MCF 10A (cell line): ENCODE results near the gene CFD. TPM values are rescaled to one million over a fixed set of nuclear protein-coding genes. Genes with fewer than 3 reads are reported as not detected.

Source experiments
- BruUV-seq: library from RNA; stranded (reverse); fragments of 400-500 nt; replicated peaks from 2 replicates; lab custom pipeline; 2021; lab: Mats Ljungman, UMichigan
- CTCF ChIA-PET: fragments of 300-600 bp; sonication (Branson Sonifier 250); formaldehyde crosslinking; extraction: SDS; loops from one replicate; lab custom pipeline; 2021; ENCODE audit warnings: antibody characterized with exemption, inconsistent platforms; lab: Yijun Ruan, JAX
- POLR2A ChIA-PET: fragments of 300-600, 350-650 bp; sonication (Branson Sonifier 250); formaldehyde crosslinking; extraction: SDS; loops from one replicate; lab custom pipeline; 2020; ENCODE audit warnings: antibody characterized with exemption, inconsistent platforms; lab: Yijun Ruan, JAX
- DNase-seq: peaks from one replicate; pipeline ENCODE4 v3.0.0-alpha.2; 2018; ENCODE audit not compliant: unreplicated experiment
- H3K27ac Mint-ChIP-seq: one replicate; pipeline ENCODE4 v1.8.0; 2022; ENCODE audit warnings: mild to moderate bottlenecking, low read depth, mixed read lengths; ENCODE audit not compliant: unreplicated experiment
- H3K27me3 Mint-ChIP-seq: one replicate; pipeline ENCODE4 v1.8.0; 2022; ENCODE audit warnings: mixed read lengths; ENCODE audit not compliant: insufficient read depth, unreplicated experiment
- H3K36me3 Mint-ChIP-seq: one replicate; pipeline ENCODE4 v1.8.0; 2022; ENCODE audit warnings: mild to moderate bottlenecking, moderate library complexity, mixed read lengths; ENCODE audit not compliant: insufficient read depth, unreplicated experiment
- H3K4me1 Mint-ChIP-seq: one replicate; pipeline ENCODE4 v1.8.0; 2022; ENCODE audit warnings: mixed read lengths; ENCODE audit not compliant: insufficient read depth, unreplicated experiment
- H3K4me3 Mint-ChIP-seq: one replicate; pipeline ENCODE4 v1.8.0; 2022; ENCODE audit warnings: mild to moderate bottlenecking, moderate library complexity, mixed read lengths; ENCODE audit not compliant: unreplicated experiment
- H3K9me3 Mint-ChIP-seq: one replicate; pipeline ENCODE4 v1.8.0; 2022; ENCODE audit warnings: mixed read lengths; ENCODE audit not compliant: unreplicated experiment
- CTCF ChIP-seq: fragments of 200-600 bp; IDR thresholded peaks from one replicate; pipeline ENCODE4 v1.8.0; 2022; ENCODE audit warnings: antibody characterized with exemption, mild to moderate bottlenecking; ENCODE audit not compliant: unreplicated experiment
- intact Hi-C: fragments of 100-400 bp; cut with micrococcal nuclease; formaldehyde crosslinking; loops from 2 replicates; pipeline ENCODE4 v1.14.1; 2022
- microRNA-seq: library from miRNA; unstranded; fragments of <30 nt; microRNA quantifications from one replicate; pipeline ENCODE4 v1.2.0, GENCODE V29; 2022
- total RNA-seq: library from RNA; stranded (reverse); gene quantifications from 2 replicates; pipeline ENCODE4 v1.2.3, GENCODE V29; 2022

The CFD gene
- total RNA-seq, 1 experiment from 2014 or later: 1.1 TPM

DNA sequence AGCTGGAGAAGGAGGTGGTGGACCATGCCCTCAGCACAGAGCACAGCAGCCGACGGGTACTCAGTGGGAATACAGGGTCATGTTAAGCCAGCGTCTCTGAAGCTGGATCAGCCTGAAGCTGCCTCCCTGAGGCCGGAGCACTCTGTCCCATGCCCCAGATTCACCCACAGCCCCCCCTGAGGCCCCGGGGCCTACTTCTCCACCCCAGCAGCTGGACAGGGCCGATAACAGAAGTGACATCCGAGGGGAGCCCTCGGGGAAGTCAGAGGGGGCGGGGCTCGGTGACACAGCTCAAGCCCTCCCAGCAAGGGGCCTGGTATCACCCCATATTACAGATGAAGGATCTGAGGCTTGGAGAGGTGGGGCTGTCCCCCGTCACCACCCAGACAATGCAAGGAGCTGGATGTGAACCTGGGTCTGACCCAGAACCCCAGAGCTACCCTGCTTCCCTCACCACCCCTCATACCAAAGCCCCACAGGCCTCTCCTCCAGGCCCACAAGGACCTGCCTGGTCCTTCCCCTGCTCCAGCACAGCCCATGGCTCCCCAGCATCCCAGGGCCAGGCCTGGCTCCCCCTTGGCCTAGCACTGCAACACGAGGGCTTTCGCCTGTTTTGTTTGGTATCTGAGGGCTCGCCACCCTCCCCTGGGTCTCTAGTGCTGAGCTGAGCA, 47.9 kb downstream of the CFD start:
- intact Hi-C loops: no loop called here
- no peak for DNase-seq
- ChIA-PET POLR2A (interaction anchor here (3.3 kb wide), 1 partner anchor 14 kb away, joined by 14 read pairs; the partner anchor contains the start of genes MED16 and RNU6-9), CTCF (interaction anchor here (0.8 kb wide), 1 partner anchor 12 kb away, joined by 3 read pairs; no protein-coding TSS in a partner anchor)
- Mint-ChIP-seq H3K9me3 (no peaks in the 10 kb centered on the region), H3K27me3 (no peaks in the 10 kb centered on the region), H3K36me3 (peaks cover 26% of the 10 kb centered on the region), H3K27ac (no peak overlapping the region), H3K4me3 (no peak overlapping the region), H3K4me1 (peaks cover 9% of the 10 kb centered on the region)
- no peak for TF ChIP-seq CTCF
- BruUV-seq: no TSS peak

GRCh38 chr19:911197-912033, 52.0 kb downstream of the CFD start:
- TF ChIP-seq CTCF: no peak
- POLR2A ChIA-PET: interaction anchor here (0.6 to 0.7 kb wide), 2 partner anchors 34 to 115 kb away, joined by 3 read pairs; partner anchors contain the start of gene CNN2
- intact Hi-C loops: loop anchor here (5.0 kb wide), 1 partner anchor 39 kb away; no protein-coding TSS in a partner anchor
- no peaks in the 10 kb centered on the region for H3K9me3 Mint-ChIP-seq
- no peak overlapping the region for H3K27ac Mint-ChIP-seq
- no TSS peak for BruUV-seq
- DNase-seq: no peak
- CTCF ChIA-PET: no interaction called here
- H3K36me3 Mint-ChIP-seq: peaks cover 15% of the 10 kb centered on the region
- H3K4me1 Mint-ChIP-seq: peaks cover 9% of the 10 kb centered on the region
- H3K27me3 Mint-ChIP-seq: no peaks in the 10 kb centered on the region
- H3K4me3 Mint-ChIP-seq: peak overlapping the region; percentile 71

- Mint-ChIP-seq H3K4me3 (peak overlapping the region; percentile 71), H3K27ac (peak overlapping the region; percentile 85), H3K36me3 (peaks cover 15% of the 10 kb centered on the region), H3K9me3 (no peaks in the 10 kb centered on the region), H3K27me3 (no peaks in the 10 kb centered on the region), H3K4me1 (peaks cover 9% of the 10 kb centered on the region)
- intact Hi-C loops: loop anchor here (5.0 kb wide), 1 partner anchor 40 kb away; no protein-coding TSS in a partner anchor
- no peak for TF ChIP-seq CTCF
- DNase-seq: peak; percentile 45
- no TSS peak for BruUV-seq
- ChIA-PET POLR2A (interaction anchor here (0.6 to 1.2 kb wide), 3 partner anchors 19 to 76 kb away, joined by 3 read pairs; partner anchors contain the start of genes MED16 and RNU6-9), CTCF (no interaction called here)
These were observed 53.0 kb downstream of the CFD start for GRCh38 chr19:912181-913079.

Small RNAs within 50 kb of the gene (microRNA-seq; reads per million reads assigned to microRNA genes)
- gene MIR3187: 33.2 reads per million, percentile 65 among the genes with 10 or more reads in this experiment

Other genes with a start within 250 kb of the CFD start
- 36.9 and 40.9 TPM in 2 replicates for gene POLRMT, start 226.1 kb upstream of the CFD start, total RNA-seq
- not detected in 2 replicates for gene FGF22, start 219.8 kb upstream of the CFD start, total RNA-seq
- gene RNF126, start 196.4 kb upstream of the CFD start, total RNA-seq: 53.9 and 68.0 TPM in 2 replicates
- 172 and 183 TPM in 2 replicates for gene FSTL3, start 183.3 kb upstream of the CFD start, total RNA-seq
- gene PRSS57, start 164.2 kb upstream of the CFD start, total RNA-seq: not detected in 2 replicates
- gene PALM, start 150.7 kb upstream of the CFD start, total RNA-seq: 0.44 TPM in 1 of 2 replicates, not detected in the other
- gene MISP, start 108.6 kb upstream of the CFD start, total RNA-seq: 33.7 and 35.0 TPM in 2 replicates
- gene PTBP1, start 62.2 kb upstream of the CFD start, total RNA-seq: 348 and 431 TPM in 2 replicates
- not detected in 2 replicates for gene PLPPR3, start 37.7 kb upstream of the CFD start, total RNA-seq
- gene AZU1, start 31.8 kb upstream of the CFD start, total RNA-seq: not detected in 2 replicates
- not detected in 2 replicates for gene PRTN3, start 18.7 kb upstream of the CFD start, total RNA-seq
- not detected in 2 replicates for gene ELANE, start 7.4 kb upstream of the CFD start, total RNA-seq
- 52.7 and 61.0 TPM in 2 replicates for gene MED16, start 33.5 kb downstream of the CFD start, total RNA-seq
- gene RNU6-9, start 33.8 kb downstream of the CFD start, total RNA-seq: not detected in 2 replicates
- 65.7 and 73.6 TPM in 2 replicates for gene R3HDM4, start 53.6 kb downstream of the CFD start, total RNA-seq
- gene KISS1R, start 57.7 kb downstream of the CFD start, total RNA-seq: not detected in 2 replicates
- 10.2 and 13.1 TPM in 2 replicates for gene ARID3A, start 66.4 kb downstream of the CFD start, total RNA-seq
- gene WDR18, start 124.7 kb downstream of the CFD start, total RNA-seq: 81.9 and 96.7 TPM in 2 replicates
- not detected in 2 replicates for gene GRIN3B, start 140.8 kb downstream of the CFD start, total RNA-seq
- gene TMEM259, start 161.5 kb downstream of the CFD start, total RNA-seq: 130 and 146 TPM in 2 replicates
- gene RNU6-2, start 161.9 kb downstream of the CFD start, total RNA-seq: not detected in 2 replicates
- 112 and 166 TPM in 2 replicates for gene CNN2, start 166.9 kb downstream of the CFD start, total RNA-seq
- 10.3 and 18.2 TPM in 2 replicates for gene ABCA7, start 180.4 kb downstream of the CFD start, total RNA-seq
- 11.9 and 15.3 TPM in 2 replicates for gene ARHGAP45, start 207.5 kb downstream of the CFD start, total RNA-seq
- 184 and 201 TPM in 2 replicates for gene POLR2E, start 235.7 kb downstream of the CFD start, total RNA-seq
- 179 and 191 TPM in 2 replicates for gene GPX4, start 244.3 kb downstream of the CFD start, total RNA-seq